GM21786 (cell line): ENCODE results near the gene SSTR3.
"Not testable (repeated sequence)": the region's sequence is repeated elsewhere in the genome, so short reads cannot be mapped to it uniquely, and the experiment has no call there.

ENCODE experiments used
- ATAC-seq: cut with Tn5 transposase; IDR thresholded peaks from one replicate; pipeline ENCODE4 v1.9.1; 2021; ENCODE audit not compliant: unreplicated experiment

Gene SSTR3

GRCh38 chr22:37212174-37212906 lies at the start of gene SSTR3:
Gene SSTR3 (minus strand): TSS chr22:37212477. CDS start chr22:37207803, 4,674 bp downstream.
- ATAC-seq, result no peak

- no peak for ATAC-seq
These were observed 48.6 kb upstream of the SSTR3 start for GRCh38 chr22:37260901-37261336.

GRCh38 chr22:37260155-37260795 lies 48.0 kb upstream of the SSTR3 start:
- ATAC-seq, result no peak

- ATAC-seq, result no peak
These were observed 47.3 kb upstream of the SSTR3 start for GRCh38 chr22:37259540-37260029.

GRCh38 chr22:37258753-37259401 lies 46.6 kb upstream of the SSTR3 start:
- no peak for ATAC-seq

GRCh38 chr22:37258005-37258752 lies 45.9 kb upstream of the SSTR3 start:
- no peak for ATAC-seq

GRCh38 chr22:37256075-37256726 lies 43.9 kb upstream of the SSTR3 start:
- ATAC-seq, result no peak

GRCh38 chr22:37255558-37256006 lies 43.3 kb upstream of the SSTR3 start:
- ATAC-seq, result no peak

GRCh38 chr22:37254867-37255233 lies 42.6 kb upstream of the SSTR3 start:
- ATAC-seq, result no peak

- no peak for ATAC-seq
These were observed 42.1 kb upstream of the SSTR3 start for GRCh38 chr22:37254209-37254866.

- ATAC-seq, result no peak
These were observed 40.9 kb upstream of the SSTR3 start for GRCh38 chr22:37253126-37253660.

GRCh38 chr22:37251836-37252235 lies 39.6 kb upstream of the SSTR3 start:
- ATAC-seq, result not testable (repeated sequence)

GRCh38 chr22:37249986-37250385 lies 37.7 kb upstream of the SSTR3 start:
- ATAC-seq, result no peak

GRCh38 chr22:37248251-37248650 lies 36.0 kb upstream of the SSTR3 start:
- no peak for ATAC-seq

GRCh38 chr22:37245740-37246139 lies 33.5 kb upstream of the SSTR3 start:
- no peak for ATAC-seq

- ATAC-seq, result no peak
These were observed 32.8 kb upstream of the SSTR3 start for GRCh38 chr22:37244922-37245722.

- ATAC-seq, result peak; percentile 48
These were observed 32.0 kb upstream of the SSTR3 start, which contains the start of gene RAC2 for GRCh38 chr22:37244114-37244921. Gene RAC2 (minus strand): TSS chr22:37244269. CDS start chr22:37244148, 121 bp downstream.
